Progenitor cell of endocrine pancreas (in vitro differentiated cells): ENCODE measurements around the gene SRP54. TPM values are rescaled to one million over a fixed set of nuclear protein-coding genes. Genes with fewer than 3 reads are reported as not detected.

Experiments used
- DNase-seq: peaks from one replicate; pipeline ENCODE4 v3.0.0; 2021; ENCODE audit warnings: low spot score; ENCODE audit not compliant: unreplicated experiment
- H3K27ac Mint-ChIP-seq: 2 replicates; pipeline ENCODE4 v1.8.0; 2021; ENCODE audit warnings: mild to moderate bottlenecking, moderate library complexity, mixed read lengths
- H3K27me3 Mint-ChIP-seq: 2 replicates; pipeline ENCODE4 v1.8.0; 2021; ENCODE audit warnings: mixed read lengths
- H3K36me3 Mint-ChIP-seq: 2 replicates; pipeline ENCODE4 v1.8.0; 2022; ENCODE audit warnings: mixed read lengths; ENCODE audit not compliant: insufficient read depth
- H3K4me1 Mint-ChIP-seq: 2 replicates; pipeline ENCODE4 v1.8.0; 2021; ENCODE audit warnings: low read depth, mixed read lengths
- H3K4me3 Mint-ChIP-seq: 2 replicates; pipeline ENCODE4 v1.8.0; 2021; ENCODE audit warnings: low read depth, mild to moderate bottlenecking, moderate library complexity, mixed read lengths
- H3K9me3 Mint-ChIP-seq: 2 replicates; pipeline ENCODE4 v1.8.0; 2021; ENCODE audit warnings: low read depth, mixed read lengths
- CTCF ChIP-seq: fragments of 200-600 bp; sonication (generic); IDR thresholded peaks from one replicate; pipeline ENCODE4 v1.5.0; 2021; ENCODE audit warnings: antibody characterized with exemption, mild to moderate bottlenecking; ENCODE audit not compliant: unreplicated experiment
- total RNA-seq: library from RNA; stranded (reverse); gene quantifications from 2 replicates; pipeline ENCODE4 v1.2.1, GENCODE V29; 2021

Gene SRP54
- total RNA-seq, 1 donor from 2014 or later = 62.0 TPM

DNA sequence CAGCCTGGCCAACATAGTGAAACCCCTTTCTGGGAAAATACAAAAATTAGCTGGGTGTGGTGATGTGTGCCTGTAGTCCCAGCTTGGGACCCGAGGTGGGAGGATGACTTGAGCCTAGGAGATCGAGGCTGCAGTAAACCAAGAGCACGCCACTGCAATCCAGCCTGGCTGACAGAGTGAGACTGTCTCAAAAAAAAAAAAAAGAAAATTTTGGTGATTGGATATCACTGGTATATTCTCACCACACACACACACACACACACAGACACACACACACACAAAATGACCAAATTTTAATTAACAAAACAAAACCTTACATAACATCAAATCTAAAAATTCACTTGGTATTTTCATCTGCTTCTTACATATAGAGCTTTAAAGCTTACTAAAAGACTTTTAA lies 59.8 kb downstream of the SRP54 start:
- Mint-ChIP-seq H3K9me3 (no peaks in the 10 kb centered on the region), H3K36me3 (no peaks in the 10 kb centered on the region), H3K4me1 (peaks cover 11% of the 10 kb centered on the region), H3K27me3 (no peaks in the 10 kb centered on the region), H3K4me3 (no peak overlapping the region), H3K27ac (no peak overlapping the region)
- TF ChIP-seq CTCF = no peak
- DNase-seq = no peak

GRCh38 chr14:35043046-35043445 lies 60.3 kb downstream of the SRP54 start:
- DNase-seq = no peak
- Mint-ChIP-seq H3K36me3 (no peaks in the 10 kb centered on the region), H3K4me1 (peaks cover 15% of the 10 kb centered on the region), H3K9me3 (no peaks in the 10 kb centered on the region), H3K27me3 (no peaks in the 10 kb centered on the region), H3K4me3 (no peak overlapping the region), H3K27ac (no peak overlapping the region)
- no peak for TF ChIP-seq CTCF

DNA sequence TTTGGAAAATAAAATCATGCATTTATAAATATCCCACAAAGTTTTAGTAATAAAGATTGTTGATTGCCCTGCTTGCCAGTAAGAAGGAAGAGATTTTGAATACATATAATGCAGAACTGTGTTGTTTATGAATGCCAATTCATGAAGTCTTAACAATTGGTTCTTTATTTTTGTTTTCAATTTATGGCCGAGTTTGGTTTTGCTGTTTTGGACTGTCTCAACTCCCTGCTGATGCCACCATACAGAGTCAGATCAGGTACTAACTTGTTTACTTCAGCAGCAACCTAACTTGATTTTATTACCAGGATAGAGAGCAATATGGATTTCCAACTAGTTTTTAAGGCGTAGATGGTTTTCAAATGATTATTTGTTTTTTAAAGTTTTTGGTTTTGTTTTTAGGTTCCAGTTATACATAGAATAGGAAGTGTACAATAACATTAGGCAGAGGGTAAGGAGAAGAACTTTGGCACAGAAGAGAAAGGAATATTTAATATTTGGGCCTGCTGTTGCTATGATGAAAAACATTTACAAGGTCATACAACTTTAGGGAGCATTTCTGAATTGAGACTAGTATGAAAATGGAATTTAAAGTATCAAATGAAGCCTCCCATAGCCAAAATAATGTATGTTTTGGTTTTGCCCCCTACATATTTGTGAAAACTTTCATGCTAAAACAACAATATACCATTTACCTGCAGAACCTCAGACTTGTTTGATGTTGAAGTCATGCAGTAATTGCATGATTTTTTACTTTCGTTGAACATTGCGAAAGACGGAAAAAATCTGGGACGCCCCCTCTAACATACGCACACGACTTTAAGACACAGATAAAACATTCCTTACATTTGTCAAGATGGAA lies 62.4 kb downstream of the SRP54 start:
- no peak for DNase-seq
- Mint-ChIP-seq H3K4me3 (peak overlapping the region; percentile 95), H3K36me3 (no peaks in the 10 kb centered on the region), H3K9me3 (no peaks in the 10 kb centered on the region), H3K27me3 (no peaks in the 10 kb centered on the region), H3K27ac (peak overlapping the region; percentile 97), H3K4me1 (peaks cover 17% of the 10 kb centered on the region)
- TF ChIP-seq CTCF = no peak

DNA sequence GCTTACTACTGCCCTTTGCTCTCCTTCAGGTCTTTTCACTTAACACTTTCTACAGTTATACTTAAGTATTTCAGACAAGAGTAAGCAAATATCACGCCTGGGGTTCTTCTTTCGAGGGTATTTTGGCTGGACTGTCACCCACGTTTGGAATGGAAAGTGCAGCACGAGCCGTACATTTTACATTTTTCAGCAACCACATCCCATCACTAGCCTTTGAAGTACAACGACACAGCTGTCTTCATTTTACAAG lies 62.9 kb downstream of the SRP54 start:
- H3K4me3 Mint-ChIP-seq = peak overlapping the region; percentile 95

More for the DNA sequence above, 62.9 kb downstream of the SRP54 start:
- Mint-ChIP-seq H3K9me3 (no peaks in the 10 kb centered on the region), H3K36me3 (no peaks in the 10 kb centered on the region), H3K4me1 (peaks cover 17% of the 10 kb centered on the region), H3K27ac (peak overlapping the region; percentile 97), H3K27me3 (no peaks in the 10 kb centered on the region)
- DNase-seq = no peak
- TF ChIP-seq CTCF = no peak
